ENCODE data around the gene PLPP4. TPM values are rescaled to one million over a fixed set of nuclear protein-coding genes. Genes with fewer than 3 reads are reported as not detected.

Gene PLPP4
- total RNA-seq, 3 donors from 2014 or later: not detected

DNA sequence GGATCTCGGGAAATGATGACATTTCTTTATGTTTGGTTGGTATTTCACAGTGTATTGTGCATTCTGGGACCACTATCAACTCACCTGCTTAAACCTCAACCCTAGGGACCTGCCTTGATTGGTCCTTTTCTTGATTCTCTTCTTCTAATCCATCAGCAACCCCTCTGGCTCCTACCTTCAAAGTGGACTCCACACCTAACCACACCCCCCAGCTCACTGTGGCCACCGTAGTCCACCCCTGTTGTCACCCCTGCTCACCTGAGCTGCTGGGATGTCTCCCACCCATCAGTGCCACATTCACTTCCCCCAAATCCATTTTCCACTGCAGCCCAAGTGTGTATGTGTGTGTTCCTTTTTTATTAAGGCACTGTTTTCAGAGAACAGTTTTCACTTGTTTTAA, 145.0 kb downstream of the PLPP4 start:
- TF ChIP-seq POLR2A (IDR thresholded peaks at IDR 0.05): no peak
- TF ChIP-seq, protein P1, sequence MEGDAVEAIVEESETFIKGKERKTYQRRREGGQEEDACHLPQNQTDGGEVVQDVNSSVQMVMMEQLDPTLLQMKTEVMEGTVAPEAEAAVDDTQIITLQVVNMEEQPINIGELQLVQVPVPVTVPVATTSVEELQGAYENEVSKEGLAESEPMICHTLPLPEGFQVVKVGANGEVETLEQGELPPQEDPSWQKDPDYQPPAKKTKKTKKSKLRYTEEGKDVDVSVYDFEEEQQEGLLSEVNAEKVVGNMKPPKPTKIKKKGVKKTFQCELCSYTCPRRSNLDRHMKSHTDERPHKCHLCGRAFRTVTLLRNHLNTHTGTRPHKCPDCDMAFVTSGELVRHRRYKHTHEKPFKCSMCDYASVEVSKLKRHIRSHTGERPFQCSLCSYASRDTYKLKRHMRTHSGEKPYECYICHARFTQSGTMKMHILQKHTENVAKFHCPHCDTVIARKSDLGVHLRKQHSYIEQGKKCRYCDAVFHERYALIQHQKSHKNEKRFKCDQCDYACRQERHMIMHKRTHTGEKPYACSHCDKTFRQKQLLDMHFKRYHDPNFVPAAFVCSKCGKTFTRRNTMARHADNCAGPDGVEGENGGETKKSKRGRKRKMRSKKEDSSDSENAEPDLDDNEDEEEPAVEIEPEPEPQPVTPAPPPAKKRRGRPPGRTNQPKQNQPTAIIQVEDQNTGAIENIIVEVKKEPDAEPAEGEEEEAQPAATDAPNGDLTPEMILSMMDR (IDR thresholded peaks at IDR 0.05): no peak
- no peak for TF ChIP-seq POLR2AphosphoS5 (IDR thresholded peaks at IDR 0.05)
- intact Hi-C loops (cut with DNase I; ENCODE audit: low total_unique reads): no loop called here

DNA sequence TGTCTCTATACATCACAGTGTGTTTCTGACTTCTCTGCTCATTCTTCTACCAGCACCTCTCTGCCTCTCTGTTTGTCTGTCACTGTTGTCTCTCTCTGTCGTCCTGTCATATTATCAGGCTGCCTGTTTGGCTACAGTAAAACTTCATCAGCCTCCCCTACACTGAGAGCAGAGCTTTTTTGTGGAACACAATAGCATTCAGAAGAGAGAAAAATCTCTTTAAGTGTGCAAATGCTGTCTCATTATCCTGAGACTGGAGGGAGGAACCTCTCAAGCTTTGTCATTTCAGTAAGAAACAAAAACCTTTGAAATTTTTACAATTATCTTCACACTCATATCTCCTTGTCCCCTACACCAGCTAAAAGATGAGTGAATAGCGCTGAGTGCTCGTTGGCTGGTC, 148.4 kb downstream of the PLPP4 start:
- H3K4me3 ChIP-seq: no peak overlapping the region

More for the DNA sequence above, 145.0 kb downstream of the PLPP4 start:
- Histone ChIP-seq H3K27me3 (no peaks in the 10 kb centered on the region), H3K36me3 (no peaks in the 10 kb centered on the region), H3K27ac (no peak overlapping the region), H3K4me3 (no peak overlapping the region), H3K4me1 (no peaks in the 10 kb centered on the region), H3K9me3 (peaks cover 0 to 5% of the 10 kb centered on the region in 2 donors)
- no peak for DNase-seq (ENCODE audit: low spot score in 2 of 2)

DNA sequence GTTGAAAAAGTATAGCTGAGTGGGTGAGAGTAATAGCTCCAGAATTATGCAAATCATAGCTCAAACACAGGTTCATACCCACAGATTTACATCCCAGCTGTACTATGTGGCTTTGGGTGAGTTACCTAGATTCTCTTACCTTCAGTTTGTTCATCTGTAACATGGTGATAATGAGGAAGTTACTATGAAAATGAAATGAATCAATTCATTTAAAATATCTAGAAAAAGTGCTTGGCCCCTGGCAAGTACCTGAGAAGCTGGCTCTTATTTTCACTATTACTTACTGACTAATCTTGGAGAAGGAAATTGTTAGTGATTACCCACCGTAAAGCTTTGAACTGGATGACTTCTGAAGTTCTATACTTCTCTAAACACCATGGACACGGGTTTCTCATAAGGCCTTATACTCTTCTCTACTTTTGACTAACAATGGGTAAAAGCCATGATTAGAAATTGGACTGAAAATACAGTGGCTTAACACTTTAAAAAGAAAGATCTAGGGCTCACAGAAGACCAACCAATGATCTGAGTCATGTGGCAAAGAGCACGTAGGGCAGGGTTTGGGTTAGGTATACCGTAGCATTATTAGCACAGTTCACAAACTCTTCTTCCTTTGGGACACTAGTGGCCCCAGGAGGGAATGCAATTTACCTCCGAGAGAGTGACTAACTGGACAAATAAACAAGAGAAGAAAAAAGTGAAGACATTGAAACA, 149.2 kb downstream of the PLPP4 start:
- Histone ChIP-seq H3K27me3 (no peaks in the 10 kb centered on the region), H3K4me1 (no peaks in the 10 kb centered on the region), H3K36me3 (no peaks in the 10 kb centered on the region), H3K9me3 (peaks cover 0 to 5% of the 10 kb centered on the region in 2 donors), H3K27ac (no peak overlapping the region), H3K4me3 (no peak overlapping the region)
- TF ChIP-seq, protein P1 (IDR thresholded peaks at IDR 0.05): no peak
- TF ChIP-seq POLR2AphosphoS5 (IDR thresholded peaks at IDR 0.05) (no peak), POLR2A (IDR thresholded peaks at IDR 0.05) (no peak)
- intact Hi-C loops (cut with DNase I; ENCODE audit: low total_unique reads): no loop called here
- DNase-seq (ENCODE audit: low spot score in 2 of 2): no peak

More for the DNA sequence above, 148.4 kb downstream of the PLPP4 start:
- intact Hi-C loops (cut with DNase I; ENCODE audit: low total_unique reads): no loop called here
- H3K9me3 ChIP-seq: peaks cover 0 to 5% of the 10 kb centered on the region in 2 donors
- H3K27ac ChIP-seq: no peak overlapping the region
- H3K4me1 ChIP-seq: no peaks in the 10 kb centered on the region
- DNase-seq (ENCODE audit: low spot score in 2 of 2): no peak
- H3K36me3 ChIP-seq: no peaks in the 10 kb centered on the region
- TF ChIP-seq POLR2A (IDR thresholded peaks at IDR 0.05) (no peak), POLR2AphosphoS5 (IDR thresholded peaks at IDR 0.05) (no peak)
- TF ChIP-seq, protein P1 (IDR thresholded peaks at IDR 0.05): no peak
- H3K27me3 ChIP-seq: no peaks in the 10 kb centered on the region

DNA sequence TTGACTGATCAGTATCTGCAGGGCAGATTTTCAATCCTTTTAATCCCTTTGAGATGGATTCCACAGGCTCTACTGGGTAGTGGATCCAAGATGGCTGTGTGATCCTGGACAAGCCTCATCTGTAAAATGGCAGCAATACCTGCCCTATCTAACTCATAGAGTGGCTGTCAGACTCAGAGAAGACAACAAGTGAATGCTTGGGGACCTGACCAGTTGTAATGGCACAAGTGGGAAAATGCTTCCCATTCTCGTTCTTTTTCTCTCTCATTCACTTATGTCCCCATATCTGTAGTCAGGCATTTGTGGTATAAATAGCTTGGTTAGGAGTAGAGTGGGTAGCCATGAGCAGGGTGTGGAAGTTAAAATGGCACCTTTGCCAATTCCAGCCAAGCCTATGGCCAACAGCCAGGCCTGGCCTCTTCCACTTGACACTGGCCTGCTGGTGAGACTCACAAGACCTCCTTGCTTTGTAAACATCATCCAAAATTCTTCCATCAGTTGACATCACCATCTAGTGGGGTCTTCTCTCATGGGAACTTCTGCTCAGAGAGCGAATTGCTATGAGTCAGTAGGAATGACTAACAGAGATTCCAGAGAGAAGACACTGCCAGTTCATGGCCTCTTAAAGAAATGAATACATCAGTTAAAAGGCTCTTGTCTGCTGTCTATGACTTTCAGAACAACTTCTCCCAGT, 150.1 kb downstream of the PLPP4 start:
- no peak for DNase-seq (ENCODE audit: low spot score in 2 of 2)
- Histone ChIP-seq H3K4me1 (no peaks in the 10 kb centered on the region), H3K27me3 (no peaks in the 10 kb centered on the region), H3K27ac (no peak overlapping the region), H3K4me3 (no peak overlapping the region), H3K9me3 (peaks cover 0 to 5% of the 10 kb centered on the region in 2 donors), H3K36me3 (no peaks in the 10 kb centered on the region)
- intact Hi-C loops (cut with DNase I; ENCODE audit: low total_unique reads): no loop called here
- TF ChIP-seq, protein P1 (IDR thresholded peaks at IDR 0.05): no peak
- TF ChIP-seq POLR2A (IDR thresholded peaks at IDR 0.05) (no peak), POLR2AphosphoS5 (IDR thresholded peaks at IDR 0.05) (no peak)
